ENCODE measurements around the gene FHOD3.

FHOD3 gene

GRCh38 chr18:36511791-36512352 lies 214.4 kb downstream of the FHOD3 start:
- Histone ChIP-seq H3K27ac (no peak overlapping the region), H3K27me3 (replicated peaks) (no peaks in the 10 kb centered on the region), H3K36me3 (replicated peaks) (no peaks in the 10 kb centered on the region), H3K4me3 (ENCODE audit: low read depth, low read length) (no peak overlapping the region)
- TF ChIP-seq, protein P1, sequence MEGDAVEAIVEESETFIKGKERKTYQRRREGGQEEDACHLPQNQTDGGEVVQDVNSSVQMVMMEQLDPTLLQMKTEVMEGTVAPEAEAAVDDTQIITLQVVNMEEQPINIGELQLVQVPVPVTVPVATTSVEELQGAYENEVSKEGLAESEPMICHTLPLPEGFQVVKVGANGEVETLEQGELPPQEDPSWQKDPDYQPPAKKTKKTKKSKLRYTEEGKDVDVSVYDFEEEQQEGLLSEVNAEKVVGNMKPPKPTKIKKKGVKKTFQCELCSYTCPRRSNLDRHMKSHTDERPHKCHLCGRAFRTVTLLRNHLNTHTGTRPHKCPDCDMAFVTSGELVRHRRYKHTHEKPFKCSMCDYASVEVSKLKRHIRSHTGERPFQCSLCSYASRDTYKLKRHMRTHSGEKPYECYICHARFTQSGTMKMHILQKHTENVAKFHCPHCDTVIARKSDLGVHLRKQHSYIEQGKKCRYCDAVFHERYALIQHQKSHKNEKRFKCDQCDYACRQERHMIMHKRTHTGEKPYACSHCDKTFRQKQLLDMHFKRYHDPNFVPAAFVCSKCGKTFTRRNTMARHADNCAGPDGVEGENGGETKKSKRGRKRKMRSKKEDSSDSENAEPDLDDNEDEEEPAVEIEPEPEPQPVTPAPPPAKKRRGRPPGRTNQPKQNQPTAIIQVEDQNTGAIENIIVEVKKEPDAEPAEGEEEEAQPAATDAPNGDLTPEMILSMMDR (IDR thresholded peaks at IDR 0.05; ENCODE audit: low read depth, low read length, missing control alignments), result no peak
- in situ Hi-C loops (cut with HindIII; ENCODE audit: low pct_ligation_motif_present, low sequenced_read_pairs), result no loop called here
- no peak for DNase-seq

GRCh38 chr18:36513556-36513955 lies 216.0 kb downstream of the FHOD3 start:
- Histone ChIP-seq H3K4me3 (ENCODE audit: low read depth, low read length) (no peak overlapping the region), H3K36me3 (replicated peaks) (no peaks in the 10 kb centered on the region), H3K27ac (no peak overlapping the region), H3K27me3 (replicated peaks) (no peaks in the 10 kb centered on the region)
- TF ChIP-seq, protein P1 (IDR thresholded peaks at IDR 0.05; ENCODE audit: low read depth, low read length, missing control alignments), result no peak
- in situ Hi-C loops (cut with HindIII; ENCODE audit: low pct_ligation_motif_present, low sequenced_read_pairs), result no loop called here
- DNase-seq, result no peak

DNA sequence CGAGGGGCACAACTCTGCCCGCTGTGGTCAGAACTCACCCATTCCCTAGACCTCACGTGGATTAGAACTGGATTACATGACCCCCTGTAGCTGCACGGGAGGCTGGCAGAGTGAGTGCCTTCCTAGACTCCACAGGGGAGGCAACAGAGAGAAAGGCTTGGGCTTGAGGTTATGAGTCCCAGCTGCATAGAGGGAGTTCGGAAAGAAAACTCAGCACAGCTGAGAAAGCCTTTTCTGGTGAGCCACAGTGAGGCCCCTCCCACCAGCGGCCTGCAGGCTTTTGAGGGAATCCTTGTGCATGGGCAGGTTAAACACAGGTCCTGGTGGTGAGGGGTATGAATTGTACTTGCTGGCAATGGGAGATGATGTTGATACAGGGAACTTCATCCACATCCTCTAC lies 217.3 kb downstream of the FHOD3 start:
- H3K4me3 ChIP-seq (ENCODE audit: low read depth, low read length), result no peak overlapping the region
- in situ Hi-C loops (cut with HindIII; ENCODE audit: low pct_ligation_motif_present, low sequenced_read_pairs), result no loop called here
- no peak overlapping the region for H3K27ac ChIP-seq
- TF ChIP-seq, protein P1 (IDR thresholded peaks at IDR 0.05; ENCODE audit: low read depth, low read length, missing control alignments), result no peak
- no peaks in the 10 kb centered on the region for H3K36me3 ChIP-seq (replicated peaks)
- H3K27me3 ChIP-seq (replicated peaks), result no peaks in the 10 kb centered on the region
- no peak for DNase-seq

DNA sequence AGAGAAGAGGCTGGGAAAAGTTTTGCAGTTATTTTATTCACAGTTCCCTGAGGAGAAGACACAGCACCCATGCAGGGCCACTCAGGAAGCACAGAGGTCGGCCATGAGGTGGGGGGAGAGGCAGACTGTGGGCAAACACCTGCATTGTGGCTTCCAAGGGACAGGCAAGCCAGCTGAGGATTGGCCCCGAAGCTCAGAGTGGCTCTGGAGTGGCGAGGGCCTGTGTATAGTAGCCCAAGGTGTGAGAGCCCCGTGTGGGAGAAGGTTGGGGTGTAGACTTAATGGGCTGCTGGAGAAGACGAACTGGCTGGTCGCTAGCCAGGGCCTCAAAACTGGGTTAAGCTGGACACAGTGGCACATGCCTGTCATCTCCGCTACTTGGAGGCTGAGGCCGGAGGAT lies 218.7 kb downstream of the FHOD3 start:
- no peaks in the 10 kb centered on the region for H3K27me3 ChIP-seq (replicated peaks)
- TF ChIP-seq, protein P1 (IDR thresholded peaks at IDR 0.05; ENCODE audit: low read depth, low read length, missing control alignments), result no peak
- in situ Hi-C loops (cut with HindIII; ENCODE audit: low pct_ligation_motif_present, low sequenced_read_pairs), result no loop called here
- no peak overlapping the region for H3K27ac ChIP-seq
- no peak for DNase-seq
- H3K4me3 ChIP-seq (ENCODE audit: low read depth, low read length), result no peak overlapping the region
- H3K36me3 ChIP-seq (replicated peaks), result no peaks in the 10 kb centered on the region

GRCh38 chr18:36516726-36517125 lies 219.2 kb downstream of the FHOD3 start:
- Histone ChIP-seq H3K27me3 (replicated peaks) (no peaks in the 10 kb centered on the region), H3K4me3 (ENCODE audit: low read depth, low read length) (no peak overlapping the region), H3K36me3 (replicated peaks) (no peaks in the 10 kb centered on the region), H3K27ac (no peak overlapping the region)
- in situ Hi-C loops (cut with HindIII; ENCODE audit: low pct_ligation_motif_present, low sequenced_read_pairs), result no loop called here
- TF ChIP-seq, protein P1 (IDR thresholded peaks at IDR 0.05; ENCODE audit: low read depth, low read length, missing control alignments), result no peak
- no peak for DNase-seq

- Histone ChIP-seq H3K4me3 (ENCODE audit: low read depth, low read length) (no peak overlapping the region), H3K27me3 (replicated peaks) (no peaks in the 10 kb centered on the region), H3K36me3 (replicated peaks) (no peaks in the 10 kb centered on the region), H3K27ac (no peak overlapping the region)
- TF ChIP-seq, protein P1 (IDR thresholded peaks at IDR 0.05; ENCODE audit: low read depth, low read length, missing control alignments), result no peak
- in situ Hi-C loops (cut with HindIII; ENCODE audit: low pct_ligation_motif_present, low sequenced_read_pairs), result no loop called here
- DNase-seq, result no peak
These were observed 221.3 kb downstream of the FHOD3 start for GRCh38 chr18:36518839-36519238.

Data from brain microvascular endothelial cell (primary cell).